ES-I3 (cell line): ENCODE results near the gene PLEKHM3.

Experiments
- H3K36me3 ChIP-seq: 2 replicates; pipeline ENCODE4 v1.6.1; 2013; ENCODE audit warnings: mild to moderate bottlenecking, low read length, control low read depth, moderate library complexity; ENCODE audit not compliant: insufficient read depth
- H3K4me1 ChIP-seq: 2 replicates; pipeline ENCODE4 v1.6.1; 2013; ENCODE audit warnings: mild to moderate bottlenecking, control low read depth, low read length; ENCODE audit not compliant: insufficient read depth
- H3K9ac ChIP-seq: 2 replicates; pipeline ENCODE4 v1.6.1; 2013; ENCODE audit warnings: low read depth, mild to moderate bottlenecking, low read length, moderate library complexity
- H3K9me3 ChIP-seq: 2 replicates; pipeline ENCODE4 v1.6.1; 2013; ENCODE audit warnings: mild to moderate bottlenecking, low read length, moderate library complexity; ENCODE audit not compliant: control insufficient read depth, insufficient read depth

Gene PLEKHM3

DNA sequence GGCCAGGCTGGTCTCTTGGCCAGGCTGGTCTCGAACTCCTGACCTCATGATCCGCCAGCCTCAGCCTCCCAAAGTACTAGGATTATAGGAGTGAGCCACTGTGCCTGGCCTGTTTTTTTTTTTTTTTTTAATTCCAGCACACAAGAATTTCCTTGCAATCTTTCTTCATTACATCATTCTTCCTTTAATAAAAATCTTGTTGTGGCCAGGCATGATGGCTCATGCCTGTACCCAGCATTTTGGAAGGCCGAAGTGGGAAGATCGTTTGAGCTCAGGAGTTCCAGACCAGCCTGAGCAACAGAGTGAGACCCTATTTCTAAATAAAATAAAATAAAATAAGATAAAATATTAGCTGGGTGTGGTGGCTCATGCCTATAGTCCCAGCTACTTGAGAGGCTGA, 21.4 kb upstream of the PLEKHM3 start:
- H3K36me3 ChIP-seq, result no peaks in the 10 kb centered on the region
- H3K4me1 ChIP-seq, result peaks cover 12% of the 10 kb centered on the region
- no peaks in the 10 kb centered on the region for H3K9me3 ChIP-seq
- no peak overlapping the region for H3K9ac ChIP-seq

DNA sequence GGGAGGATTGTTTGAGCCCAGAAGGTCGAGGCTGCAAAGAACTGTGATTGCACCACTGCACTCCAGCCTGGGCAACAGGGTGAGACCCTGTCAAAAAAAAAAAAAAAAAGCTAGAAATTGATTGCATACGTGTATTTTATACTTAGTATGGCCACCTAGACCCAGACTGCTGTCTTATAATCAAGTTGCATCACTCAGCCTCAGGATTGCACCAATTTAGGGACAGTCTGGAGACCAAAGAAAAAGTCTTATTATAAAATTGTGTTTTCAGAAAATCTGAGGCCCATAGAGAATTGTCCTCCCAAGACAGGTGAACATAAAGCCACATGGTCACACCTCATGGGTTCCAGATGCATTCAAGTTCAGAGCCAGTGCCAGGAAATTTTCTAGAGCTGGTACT, 17.1 kb upstream of the PLEKHM3 start:
- no peaks in the 10 kb centered on the region for H3K36me3 ChIP-seq
- H3K9ac ChIP-seq, result no peak overlapping the region
- H3K9me3 ChIP-seq, result no peaks in the 10 kb centered on the region
- peaks cover 15% of the 10 kb centered on the region for H3K4me1 ChIP-seq

DNA sequence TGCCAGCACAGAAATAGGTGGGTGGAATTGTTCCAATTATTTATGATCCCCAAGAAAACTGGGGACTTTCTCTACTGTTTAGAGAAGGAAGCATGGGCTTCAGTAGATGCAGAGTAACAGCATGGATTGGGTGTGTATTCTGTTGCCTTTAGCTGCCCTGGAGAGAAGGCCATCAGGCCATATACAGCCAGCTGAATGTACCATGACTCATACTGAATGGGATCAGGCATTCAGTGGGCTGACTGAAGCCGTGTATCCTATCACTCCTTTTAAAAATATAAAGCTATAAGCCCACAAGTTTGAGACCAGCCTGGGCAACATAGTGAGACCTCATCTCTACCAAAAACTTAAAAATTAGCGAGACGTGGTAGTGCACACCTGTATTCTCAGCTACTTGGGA, 16.7 kb upstream of the PLEKHM3 start:
- Histone ChIP-seq H3K4me1 (peaks cover 15% of the 10 kb centered on the region), H3K9ac (no peak overlapping the region), H3K9me3 (no peaks in the 10 kb centered on the region), H3K36me3 (no peaks in the 10 kb centered on the region)

DNA sequence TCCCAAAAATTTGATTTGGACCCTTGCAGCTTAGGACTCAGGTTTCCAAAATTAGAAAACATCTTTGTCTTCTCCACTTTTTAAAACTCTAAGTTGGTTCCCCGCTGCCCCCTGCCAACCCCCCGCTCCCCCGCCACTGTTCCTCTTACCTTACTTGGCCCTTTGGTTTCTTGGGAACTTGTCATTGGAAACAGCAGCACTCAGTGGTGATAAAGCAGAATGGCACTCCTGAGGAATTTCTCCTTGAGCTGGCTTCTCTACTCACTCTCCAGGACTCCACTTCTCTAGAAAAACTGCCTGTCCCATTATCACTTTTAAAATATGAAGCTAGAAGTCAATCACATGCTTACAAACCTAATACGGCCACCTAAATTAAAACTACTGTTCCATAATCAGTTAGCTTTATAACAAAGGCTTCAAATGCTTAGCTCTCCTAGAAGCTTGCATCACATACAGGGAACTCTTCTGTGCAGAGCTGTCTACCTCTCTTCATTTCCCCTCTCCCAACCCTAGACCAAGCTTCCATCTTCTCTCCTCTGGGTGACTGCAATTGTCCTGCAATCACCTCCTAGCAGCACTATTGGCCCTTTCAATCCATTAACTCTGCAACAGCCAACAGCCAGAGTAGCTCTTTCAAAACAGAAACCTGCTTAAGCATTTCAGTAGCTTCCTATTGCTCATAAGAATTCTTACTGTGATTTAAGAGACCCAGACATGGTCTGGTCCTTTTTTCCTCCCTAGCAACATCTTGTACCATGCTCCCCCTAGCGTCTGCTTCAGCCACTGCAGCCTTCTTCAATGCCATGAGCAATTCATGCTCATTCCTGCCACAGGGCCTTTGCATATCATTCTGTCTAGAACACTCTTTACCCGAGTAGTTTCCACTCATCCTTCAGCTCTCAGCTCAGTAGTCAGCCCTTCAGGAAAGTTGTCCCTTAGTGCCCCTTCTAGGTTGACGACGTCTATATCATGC, 15.2 kb upstream of the PLEKHM3 start:
- H3K4me1 ChIP-seq, result peaks cover 15% of the 10 kb centered on the region
- H3K9ac ChIP-seq, result no peak overlapping the region
- no peaks in the 10 kb centered on the region for H3K36me3 ChIP-seq
- no peaks in the 10 kb centered on the region for H3K9me3 ChIP-seq

DNA sequence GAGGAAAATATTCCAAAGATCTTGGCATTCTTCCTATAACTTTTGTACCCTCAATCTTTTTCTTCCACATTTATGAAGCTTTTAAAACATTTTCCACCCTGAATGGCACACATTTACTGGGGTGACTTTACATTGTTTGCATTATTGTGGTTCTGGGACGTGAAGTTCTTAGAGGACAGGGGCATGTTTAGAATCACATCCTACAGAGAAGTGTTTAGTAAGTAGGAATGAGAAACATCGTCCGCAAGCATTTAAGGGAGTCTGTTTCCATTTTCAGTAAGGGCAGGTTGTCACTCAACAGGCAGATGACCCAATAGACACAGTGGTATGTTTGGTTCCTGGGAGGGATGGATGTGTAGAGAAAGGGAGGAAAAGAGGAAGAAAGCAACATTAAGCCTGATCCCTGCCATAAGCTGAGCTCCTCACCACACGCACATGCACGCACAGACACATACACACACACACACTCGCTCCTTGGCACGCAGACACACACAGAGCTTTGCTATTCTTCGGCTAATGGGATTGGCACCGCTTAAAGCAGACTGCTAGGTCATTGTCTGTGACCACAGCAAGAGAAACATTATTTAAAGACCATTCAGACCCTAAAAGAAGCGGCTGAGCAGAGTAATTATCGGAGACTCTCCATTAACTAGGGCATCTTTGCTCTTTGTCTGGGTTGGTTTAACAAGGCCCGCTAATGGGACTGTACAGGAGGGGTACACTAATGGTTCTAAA, 14.2 kb upstream of the PLEKHM3 start:
- no peaks in the 10 kb centered on the region for H3K36me3 ChIP-seq
- H3K9me3 ChIP-seq, result no peaks in the 10 kb centered on the region
- H3K9ac ChIP-seq, result no peak overlapping the region; the same call in 1 of the 2 replicates
- H3K4me1 ChIP-seq, result peaks cover 15% of the 10 kb centered on the region

DNA sequence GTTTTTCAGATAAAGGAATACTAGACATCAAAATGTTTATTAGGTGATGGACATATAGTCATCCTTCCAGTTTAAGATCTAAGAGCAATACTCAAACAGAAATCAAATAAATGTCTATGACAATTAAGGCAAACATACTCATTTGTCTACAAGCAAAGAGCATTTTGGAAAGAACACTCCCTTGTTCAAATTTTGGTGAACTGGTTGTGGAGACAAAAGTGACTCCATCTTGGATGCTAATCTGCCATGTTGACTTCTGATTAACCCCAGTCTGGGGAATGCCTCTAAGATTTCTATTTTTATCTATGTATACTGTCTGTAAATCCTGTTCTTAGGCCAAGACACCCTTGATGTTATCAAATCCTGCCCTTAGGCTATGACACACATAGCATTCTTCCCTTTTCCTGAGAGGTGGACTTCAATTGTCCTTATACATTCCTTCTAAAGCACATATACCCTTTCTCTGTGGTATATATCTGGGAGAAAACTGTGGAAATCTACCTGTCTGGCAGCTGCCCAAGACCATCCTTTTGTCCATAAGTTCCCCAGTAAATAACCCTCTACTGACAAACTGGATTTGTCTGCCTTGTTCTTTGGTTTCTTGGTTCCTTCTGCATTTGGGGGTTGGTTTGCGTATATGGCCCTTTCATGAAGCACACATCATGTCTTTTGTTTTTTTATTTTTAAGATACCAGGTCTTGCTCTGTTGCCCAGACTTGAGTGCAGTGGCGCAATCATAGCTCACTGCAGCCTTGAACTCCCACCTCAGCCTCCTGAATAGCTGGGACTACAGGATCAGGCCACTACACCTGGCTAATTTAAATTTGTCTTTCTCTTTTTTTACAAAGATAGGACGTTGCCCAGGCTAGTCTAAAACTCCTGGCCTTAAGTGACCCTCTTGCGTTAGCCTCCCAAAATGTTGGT, 12.5 kb upstream of the PLEKHM3 start:
- H3K9me3 ChIP-seq, result no peaks in the 10 kb centered on the region
- peaks cover 7% of the 10 kb centered on the region for H3K4me1 ChIP-seq
- no peaks in the 10 kb centered on the region for H3K36me3 ChIP-seq
- H3K9ac ChIP-seq, result no peak overlapping the region

DNA sequence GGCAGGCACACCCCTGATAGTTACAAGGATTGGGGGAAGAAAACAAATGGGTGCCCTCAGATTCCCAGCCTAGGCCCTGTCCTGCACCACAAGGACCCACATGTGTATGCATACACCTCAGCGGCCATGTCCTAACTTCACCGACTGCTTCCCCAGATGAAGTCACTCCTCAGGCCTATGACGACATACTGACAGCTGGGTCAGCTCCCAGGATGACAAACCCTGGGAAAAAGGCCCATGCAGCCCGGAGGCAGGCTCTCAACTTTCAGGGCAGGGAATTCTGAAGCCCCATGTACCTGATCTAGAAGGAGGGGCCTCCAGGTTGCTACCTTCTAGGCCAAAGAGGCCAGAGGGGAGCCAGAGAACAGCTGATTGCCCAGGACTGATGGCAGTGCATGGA, 11.0 kb upstream of the PLEKHM3 start:
- peaks cover 4% of the 10 kb centered on the region for H3K4me1 ChIP-seq
- H3K9ac ChIP-seq, result no peak overlapping the region
- no peaks in the 10 kb centered on the region for H3K36me3 ChIP-seq
- no peaks in the 10 kb centered on the region for H3K9me3 ChIP-seq

DNA sequence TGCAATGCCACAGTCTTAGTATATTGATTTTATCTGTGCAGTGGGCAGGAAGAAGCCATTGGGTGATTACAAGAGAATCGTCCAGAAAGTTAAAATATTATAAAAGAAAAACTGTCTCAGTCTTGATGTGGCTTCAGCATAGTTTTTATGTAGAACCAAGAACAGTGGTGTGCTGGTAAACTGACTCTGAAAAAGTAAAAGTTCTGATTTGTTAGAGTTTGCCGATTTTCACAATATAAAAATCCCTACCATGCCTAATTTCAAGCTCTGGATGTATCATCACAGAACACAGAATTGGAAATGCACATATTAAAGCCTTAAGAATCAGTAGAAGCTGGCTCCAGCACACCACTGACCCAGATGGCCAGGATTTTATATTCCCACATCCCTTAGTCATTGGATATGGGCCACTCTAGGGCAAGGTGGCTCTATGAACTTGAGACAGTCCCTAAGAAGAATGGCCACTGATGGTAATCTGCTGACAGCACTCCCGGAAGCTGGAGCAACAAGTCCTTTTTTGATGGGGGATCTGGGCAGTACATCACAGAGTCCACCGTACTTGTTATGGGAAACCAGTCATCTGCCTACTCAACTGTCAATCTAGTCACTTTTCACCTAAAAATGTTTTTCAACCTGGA, 9.3 kb upstream of the PLEKHM3 start:
- Histone ChIP-seq H3K4me1 (no peaks in the 10 kb centered on the region; the same call in 1 of the 2 replicates), H3K36me3 (no peaks in the 10 kb centered on the region), H3K9ac (no peak overlapping the region)

DNA sequence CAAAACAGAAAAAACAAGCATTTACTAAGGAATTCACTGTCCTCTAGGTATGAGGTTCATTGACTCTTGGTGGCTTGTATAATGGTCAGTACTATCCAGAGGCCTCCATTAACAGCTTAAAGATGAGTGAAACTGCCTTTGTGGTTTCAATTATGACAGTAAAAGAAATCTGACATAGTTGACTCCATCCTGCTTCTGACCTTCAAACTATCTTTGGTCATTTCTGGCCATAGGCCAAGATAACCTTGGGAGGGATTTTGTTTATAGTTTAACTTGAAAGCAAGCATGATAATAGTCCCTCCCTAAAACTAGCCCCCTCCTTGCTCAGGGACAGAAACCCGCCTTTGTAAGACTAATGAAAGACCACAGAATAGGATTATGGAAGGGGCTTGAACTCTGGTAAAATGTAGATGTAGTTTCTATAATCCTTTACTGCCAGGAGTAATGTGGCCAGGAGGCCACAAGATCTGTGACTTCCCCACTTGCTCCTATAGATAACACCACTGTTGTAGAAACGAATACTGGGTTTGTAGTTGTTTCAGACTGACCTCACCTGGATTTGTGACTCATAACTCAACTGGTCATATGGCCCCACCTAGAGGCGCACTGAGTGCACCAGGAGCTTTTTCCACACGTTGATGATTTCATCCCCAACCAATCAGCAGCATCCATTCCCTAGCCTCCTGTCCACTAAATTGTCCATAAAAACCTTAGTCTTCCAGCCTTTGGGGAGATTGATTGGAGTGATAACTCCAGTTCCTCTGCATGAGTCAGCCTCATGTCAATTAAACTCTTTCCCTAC, 8.6 kb upstream of the PLEKHM3 start:
- H3K4me1 ChIP-seq, result no peaks in the 10 kb centered on the region
- H3K36me3 ChIP-seq, result no peaks in the 10 kb centered on the region
- H3K9ac ChIP-seq, result no peak overlapping the region
- H3K9me3 ChIP-seq, result no peaks in the 10 kb centered on the region

More for the DNA sequence above, 9.3 kb upstream of the PLEKHM3 start:
- H3K9me3 ChIP-seq, result no peaks in the 10 kb centered on the region

DNA sequence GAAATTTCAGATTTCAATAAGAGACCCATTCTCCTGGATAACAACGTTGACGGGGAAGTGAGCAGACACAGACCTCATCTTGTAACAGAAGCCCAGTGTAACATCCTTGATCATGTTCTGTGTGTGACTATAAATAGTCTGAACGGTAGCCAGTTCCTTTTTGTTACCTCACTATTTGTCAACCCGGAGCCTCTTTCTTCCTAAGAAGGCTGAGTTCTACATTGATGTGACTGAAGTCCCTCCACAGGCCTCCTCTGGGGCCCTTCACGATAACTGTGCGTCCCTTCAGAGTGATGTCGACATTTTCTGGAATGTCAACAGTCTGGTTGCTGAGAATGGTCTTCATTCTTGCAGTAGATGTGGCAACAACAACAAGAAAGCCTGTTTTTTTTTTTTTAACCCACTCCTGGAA, 6.3 kb upstream of the PLEKHM3 start:
- H3K4me1 ChIP-seq, result no peaks in the 10 kb centered on the region
- no peaks in the 10 kb centered on the region for H3K36me3 ChIP-seq
- no peaks in the 10 kb centered on the region for H3K9me3 ChIP-seq
- no peak overlapping the region for H3K9ac ChIP-seq

DNA sequence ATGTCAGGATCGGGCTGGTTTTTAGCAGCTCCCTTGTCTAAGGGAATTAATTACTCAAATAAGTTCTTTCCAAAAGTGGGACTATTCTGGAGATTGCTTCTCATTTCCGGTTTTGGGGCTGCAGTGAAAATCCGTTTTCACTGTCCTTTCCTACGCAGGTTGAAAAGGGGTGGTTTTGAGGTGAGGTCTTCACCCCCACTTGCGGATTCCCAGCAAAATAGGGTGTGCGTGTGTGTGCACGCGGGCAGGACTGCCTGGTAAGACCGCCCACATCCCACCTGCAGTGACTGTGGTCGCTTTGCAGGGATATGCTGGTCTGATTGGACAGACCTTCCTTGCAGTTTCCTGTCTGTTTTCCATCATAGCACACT, 472 bp upstream of the PLEKHM3 start:
- Histone ChIP-seq H3K9me3 (no peaks in the 10 kb centered on the region), H3K9ac (peak overlapping the region; percentile 87), H3K4me1 (peaks cover 5% of the 10 kb centered on the region; the same call in 1 of the 2 replicates), H3K36me3 (no peaks in the 10 kb centered on the region)

DNA sequence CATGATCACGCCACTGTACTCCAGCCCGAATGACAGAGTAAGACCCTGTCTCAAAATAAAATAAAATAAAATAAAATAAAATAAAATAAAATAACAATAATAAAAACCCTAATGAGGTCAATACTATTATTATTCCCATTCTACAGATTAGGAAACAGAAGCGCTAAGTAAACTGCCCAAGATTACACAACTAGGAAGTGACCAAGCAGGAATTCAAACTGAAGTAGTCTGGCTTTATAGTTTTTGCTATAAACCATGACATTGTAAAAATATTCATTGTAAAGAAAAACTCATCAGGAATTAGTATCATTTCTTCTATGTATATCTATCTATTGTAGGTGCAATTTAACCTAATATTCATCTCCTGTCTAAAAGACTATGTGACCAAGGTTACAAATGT, 1.2 kb downstream of the PLEKHM3 start:
- H3K9ac ChIP-seq, result no peak overlapping the region
- H3K36me3 ChIP-seq, result no peaks in the 10 kb centered on the region
- H3K9me3 ChIP-seq, result no peaks in the 10 kb centered on the region
- H3K4me1 ChIP-seq, result peaks cover 5% of the 10 kb centered on the region; the same call in 1 of the 2 replicates

DNA sequence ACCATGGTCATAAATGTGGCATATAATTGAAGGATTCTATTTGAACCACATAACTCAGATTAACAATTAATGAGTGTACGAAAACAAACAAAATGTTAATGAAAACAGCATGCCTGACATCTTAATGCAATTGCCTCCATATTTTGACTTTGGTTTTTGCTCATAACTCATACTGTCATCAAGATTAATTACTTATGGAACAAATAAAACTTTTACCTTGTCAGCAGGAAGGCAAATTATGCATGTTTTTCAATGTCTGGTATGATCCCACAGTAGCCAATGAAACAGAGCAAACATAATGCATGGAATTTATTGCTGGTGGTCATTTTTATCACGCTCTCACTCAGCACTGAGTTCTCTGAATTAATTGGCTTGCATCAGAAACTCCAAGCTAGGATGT, 5.1 kb downstream of the PLEKHM3 start:
- no peaks in the 10 kb centered on the region for H3K36me3 ChIP-seq
- H3K9me3 ChIP-seq, result no peaks in the 10 kb centered on the region
- no peaks in the 10 kb centered on the region for H3K4me1 ChIP-seq
- H3K9ac ChIP-seq, result no peak overlapping the region
